GM21360 (cell line): ENCODE results near the gene CDKN2D.
"Not testable (repeated sequence)": the region's sequence is repeated elsewhere in the genome, so short reads cannot be mapped to it uniquely, and the experiment has no call there.

Experiments used
- ATAC-seq: cut with Tn5 transposase; IDR thresholded peaks from one replicate; pipeline ENCODE4 v1.9.1; 2021; ENCODE audit warnings: mild to moderate bottlenecking, moderate library complexity; ENCODE audit not compliant: unreplicated experiment

CDKN2D gene

GRCh38 chr19:10582091-10582490 lies 13.3 kb upstream of the CDKN2D start:
- no peak for ATAC-seq

DNA sequence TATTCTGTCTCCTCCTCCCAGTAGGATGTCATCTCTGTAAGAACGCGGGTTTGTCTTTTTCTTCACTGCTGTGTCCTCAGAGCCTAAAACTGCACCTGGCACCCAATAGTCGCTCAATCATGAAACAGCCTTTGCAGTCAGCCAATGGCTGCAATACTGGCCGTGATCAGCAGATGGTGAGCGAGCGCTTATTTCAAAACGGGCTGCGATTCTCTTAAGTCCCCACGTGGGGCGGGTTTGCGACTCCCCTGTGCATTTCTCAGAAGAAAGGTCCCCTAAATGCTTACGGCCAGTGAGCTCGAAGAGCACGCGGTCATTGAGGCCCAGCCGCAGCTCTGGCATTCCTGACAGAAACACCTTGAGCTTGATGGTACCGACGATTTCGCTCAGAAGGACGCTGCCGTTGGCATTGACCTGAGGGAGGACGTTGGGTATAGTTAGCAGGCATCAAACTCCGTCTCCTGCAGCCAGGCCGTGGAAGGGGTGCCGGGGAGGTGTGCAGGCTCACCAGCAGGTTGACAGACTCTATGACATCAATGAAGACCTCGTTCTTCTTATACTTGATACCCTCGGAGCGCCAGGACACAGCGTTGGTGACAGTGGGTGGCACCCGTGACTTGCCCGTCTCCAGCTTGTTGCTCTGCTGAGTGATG lies 12.3 kb upstream of the CDKN2D start:
- no peak for ATAC-seq

DNA sequence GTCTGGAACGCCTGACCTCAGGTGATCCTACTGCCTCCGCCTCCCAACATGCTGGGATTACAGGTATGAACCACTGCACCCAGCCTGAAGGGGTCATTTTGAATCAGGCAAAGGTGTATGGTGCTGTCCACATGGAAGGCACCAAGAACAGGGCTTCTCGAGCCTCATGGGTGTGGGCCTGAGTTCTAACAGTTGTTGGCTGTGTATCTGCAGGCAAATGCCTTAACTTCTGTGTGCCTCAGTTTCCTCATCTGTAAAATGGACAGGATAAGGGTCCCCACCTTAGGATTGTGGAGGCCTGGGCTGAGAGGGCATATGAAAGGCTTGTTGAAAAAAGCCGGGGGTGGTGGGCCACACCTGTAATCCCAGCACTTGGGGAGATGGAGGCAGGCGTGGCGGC lies 9.2 kb upstream of the CDKN2D start:
- no peak for ATAC-seq

DNA sequence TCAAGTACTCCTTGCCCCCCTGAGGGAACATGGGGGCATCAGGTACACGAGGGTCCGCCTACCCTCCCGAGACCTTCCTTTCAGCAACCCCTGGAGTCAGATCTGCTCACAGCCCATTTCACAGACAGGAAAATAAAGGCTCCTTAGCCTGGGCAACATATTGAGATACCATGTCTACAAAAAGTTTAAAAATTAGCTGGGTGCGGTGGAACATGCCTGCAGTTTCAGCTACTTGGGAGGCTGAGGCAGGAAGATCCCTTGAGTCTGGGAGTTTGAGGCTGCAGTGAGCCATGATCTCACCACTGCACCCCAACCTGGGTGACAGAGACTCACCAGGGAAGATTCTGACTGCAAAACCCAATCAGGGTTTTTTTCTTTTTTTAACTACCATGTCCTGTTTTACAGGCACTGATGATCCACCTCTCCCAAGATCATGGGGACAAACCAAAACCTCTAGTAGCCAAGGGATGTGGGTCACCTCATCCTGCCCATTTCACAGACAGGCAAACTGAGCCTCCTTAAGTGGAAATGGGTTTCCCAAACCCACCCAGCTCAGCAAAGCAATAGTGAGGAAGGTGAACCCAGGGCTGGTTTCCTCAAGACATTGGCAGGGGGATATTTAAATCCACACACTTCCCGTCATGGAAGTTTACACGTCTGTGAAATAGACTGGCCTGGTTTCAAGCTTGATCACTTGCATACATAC lies 6.4 kb upstream of the CDKN2D start:
- ATAC-seq: no peak

DNA sequence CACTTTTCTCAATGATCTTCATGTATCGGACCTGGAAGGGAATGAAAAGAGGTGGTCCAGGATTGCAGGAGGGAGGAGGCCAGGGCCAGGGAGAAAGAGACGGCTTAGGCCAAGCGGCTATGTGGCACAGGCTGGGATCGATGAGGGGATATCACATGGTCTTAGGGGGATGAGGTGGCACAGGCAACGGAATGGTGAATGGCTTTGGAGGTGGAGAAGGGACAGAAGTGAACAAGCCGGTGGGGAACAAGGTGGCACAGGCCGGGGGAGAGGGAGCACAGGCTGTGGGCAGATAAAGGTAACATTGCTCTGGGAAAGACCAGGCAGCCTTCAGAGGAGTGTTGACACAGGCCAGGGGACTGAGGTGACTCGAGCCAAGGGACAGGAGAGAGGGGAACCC lies 5.7 kb upstream of the CDKN2D start:
- no peak for ATAC-seq

GRCh38 chr19:10573793-10574192 lies 5.0 kb upstream of the CDKN2D start:
- not testable (repeated sequence) for ATAC-seq

DNA sequence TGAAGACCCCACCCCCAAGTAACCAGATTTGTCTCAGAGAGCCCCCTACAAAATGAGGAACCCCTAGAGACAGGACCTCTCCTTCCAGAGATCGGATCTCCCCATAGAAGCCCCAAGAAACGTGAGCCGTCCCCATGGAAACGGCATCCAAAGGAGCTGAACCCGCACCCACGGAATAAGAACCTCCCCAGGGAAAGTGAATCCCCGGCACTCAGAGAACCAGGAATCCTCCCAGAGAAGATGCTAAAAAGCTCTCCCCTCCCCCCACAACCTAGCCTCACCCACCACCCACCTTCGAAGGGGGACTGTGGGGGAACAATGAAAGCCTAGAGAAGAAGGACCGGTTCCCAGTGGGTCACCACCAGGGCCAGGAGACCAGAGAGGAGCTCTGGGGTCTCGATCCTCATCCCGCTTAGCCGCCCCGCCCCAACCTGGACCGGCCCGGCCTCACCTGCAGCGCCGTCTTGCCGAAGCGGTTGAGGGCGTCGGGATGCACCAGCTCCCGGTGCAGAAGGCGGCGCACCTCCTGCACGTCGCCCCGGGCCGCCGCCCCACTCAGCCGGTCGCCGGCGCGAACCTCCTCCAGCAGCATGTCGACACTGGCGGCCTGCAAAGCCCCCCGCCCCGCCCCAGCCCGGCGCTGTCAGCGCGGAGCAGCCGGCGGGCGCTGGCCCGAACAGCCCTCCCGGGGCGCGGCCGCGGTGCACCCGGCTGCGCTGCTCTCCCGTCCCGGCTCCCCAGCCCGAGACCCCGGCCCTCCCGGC lies 535 bp downstream of the CDKN2D start:
- ATAC-seq: peak; percentile 0

GRCh38 chr19:10567656-10568055 lies 1.1 kb downstream of the CDKN2D start:
- ATAC-seq: no peak

GRCh38 chr19:10566658-10567410 lies 1.9 kb downstream of the CDKN2D start:
- ATAC-seq: no peak

GRCh38 chr19:10566408-10566657 lies 2.4 kb downstream of the CDKN2D start:
- ATAC-seq: no peak

GRCh38 chr19:10565567-10566407 lies 3.0 kb downstream of the CDKN2D start, which contains the start of gene KRI1:
TSS of gene KRI1 (minus strand) at chr19:10566010. CDS start at chr19:10565999, 11 bp downstream.
- peak; percentile 45 for ATAC-seq

- no peak for ATAC-seq
These were observed 3.7 kb downstream of the CDKN2D start for GRCh38 chr19:10565028-10565566.

DNA sequence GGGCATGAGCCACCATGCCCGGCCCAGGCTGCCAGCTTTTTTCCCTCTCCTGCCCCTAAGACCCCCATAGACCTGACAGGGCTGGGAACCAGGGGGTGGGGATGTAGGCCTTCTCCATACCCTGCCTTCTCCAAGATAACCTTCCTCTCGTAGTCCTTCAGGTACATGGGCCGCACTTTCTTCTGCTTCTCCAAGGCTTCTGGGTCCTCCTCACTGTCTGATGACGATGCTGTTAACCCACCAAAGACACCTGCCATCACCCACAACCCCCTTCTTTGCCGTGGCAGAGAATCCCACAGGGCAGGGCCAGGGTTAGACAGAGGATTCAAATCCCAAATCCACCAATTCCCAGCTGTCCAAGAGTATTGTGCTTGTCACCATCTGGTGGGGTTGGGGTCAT lies 6.2 kb downstream of the CDKN2D start:
- ATAC-seq: no peak

DNA sequence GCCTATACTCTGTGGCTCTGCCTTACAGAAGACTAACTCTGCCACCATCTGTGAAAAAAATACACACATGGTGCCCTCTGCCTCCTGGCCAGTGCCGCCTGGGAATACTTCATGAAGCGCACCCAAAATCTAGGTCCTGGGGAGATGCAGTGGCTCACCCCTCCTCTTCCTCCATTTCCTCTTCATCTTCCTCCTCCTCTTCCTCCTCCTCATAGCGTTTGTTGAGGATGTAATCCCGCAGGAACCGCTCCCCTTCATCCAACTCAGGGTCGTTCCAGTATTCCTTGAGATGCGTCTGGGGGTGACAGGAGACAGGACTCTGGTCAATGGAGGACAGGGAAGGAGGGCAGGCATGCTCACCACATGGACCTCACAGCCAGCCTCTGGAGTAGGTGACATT lies 8.6 kb downstream of the CDKN2D start:
- ATAC-seq: no peak

DNA sequence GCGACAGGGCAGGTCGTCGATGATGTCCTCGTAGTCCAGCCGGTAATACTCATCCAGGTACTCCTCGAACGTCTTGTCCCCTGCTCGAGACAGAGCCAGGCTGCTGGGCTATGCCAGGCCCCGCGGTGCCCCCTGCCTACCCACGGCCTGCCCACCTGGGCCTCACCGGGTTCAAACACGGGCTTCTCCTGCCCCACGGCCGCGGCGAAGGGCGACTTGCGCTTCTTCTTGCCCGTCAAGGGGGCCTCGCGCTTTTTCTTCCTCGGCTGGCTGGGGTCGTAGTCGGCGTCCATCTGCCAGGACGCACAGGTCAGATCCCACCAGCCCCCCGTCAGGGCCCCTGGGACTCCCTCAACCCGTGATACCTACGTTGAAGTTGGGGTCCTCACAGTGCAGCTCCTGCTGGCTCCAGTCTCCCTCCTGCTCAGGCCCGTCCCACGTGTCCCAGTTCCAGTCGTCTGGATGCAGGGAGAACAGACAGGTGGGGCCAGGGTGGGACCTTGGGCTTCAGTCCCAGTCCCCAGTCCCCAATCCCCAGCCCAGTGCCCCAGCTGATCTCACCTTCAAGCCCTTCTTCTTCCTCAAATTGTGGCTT lies 11.1 kb downstream of the CDKN2D start:
- no peak for ATAC-seq

DNA sequence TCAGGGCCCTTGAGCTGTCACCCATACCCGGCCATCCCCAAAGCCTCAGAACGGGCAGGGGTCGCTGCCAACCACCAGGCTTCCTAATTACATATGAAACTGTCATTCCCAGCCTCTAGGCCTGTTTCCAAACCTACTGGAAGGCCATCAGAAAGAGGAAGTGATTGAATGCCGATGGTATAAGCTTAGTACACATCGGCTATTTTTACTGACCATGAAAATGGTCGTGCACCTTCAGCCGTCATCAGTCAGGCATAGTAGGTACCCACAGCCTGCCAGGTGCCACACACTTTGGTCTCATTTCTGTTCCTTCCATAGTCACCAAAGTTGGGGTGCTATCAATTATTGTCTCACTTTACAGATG lies 13.2 kb downstream of the CDKN2D start:
- ATAC-seq: no peak

DNA sequence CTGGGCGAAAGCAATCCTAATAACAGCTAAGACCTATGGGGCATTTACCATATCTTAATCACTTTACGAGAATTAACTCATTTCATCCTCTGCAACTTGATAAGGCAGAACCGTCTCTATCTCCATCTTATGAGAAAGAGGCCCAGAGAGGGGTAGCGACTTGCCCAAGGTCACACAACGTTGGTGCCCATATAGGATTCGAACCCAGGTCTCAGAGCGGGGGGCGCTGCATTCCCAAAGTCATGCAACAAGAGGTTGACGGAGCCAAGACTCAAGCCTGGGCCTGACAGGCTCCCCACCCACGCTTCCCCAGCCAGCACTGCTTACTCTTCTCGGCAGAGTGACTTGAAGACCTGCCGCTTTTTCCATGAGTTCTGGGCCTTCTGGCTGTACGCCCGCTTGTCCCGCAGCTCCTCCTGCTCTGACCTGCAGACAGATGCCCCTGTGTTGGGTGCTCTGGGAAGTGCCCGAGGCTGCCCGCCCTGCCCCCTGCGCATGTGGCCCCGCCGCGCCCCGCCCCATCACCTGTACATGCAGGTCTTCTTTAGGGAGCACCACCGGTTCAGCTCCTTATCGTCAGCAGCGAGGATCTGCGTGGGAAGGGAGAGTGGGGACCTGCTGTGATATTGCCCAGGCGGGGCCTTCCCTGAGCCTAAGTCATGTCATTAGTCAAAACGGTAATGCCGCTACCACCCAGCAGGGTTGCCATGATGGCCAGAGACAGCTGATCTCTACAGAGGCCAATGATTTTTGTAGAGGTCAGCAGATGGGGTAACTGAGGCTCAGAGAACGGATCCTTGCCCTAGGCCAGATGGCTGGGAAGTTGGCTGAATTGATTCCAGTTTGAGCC lies 13.8 kb downstream of the CDKN2D start:
- ATAC-seq: no peak

DNA sequence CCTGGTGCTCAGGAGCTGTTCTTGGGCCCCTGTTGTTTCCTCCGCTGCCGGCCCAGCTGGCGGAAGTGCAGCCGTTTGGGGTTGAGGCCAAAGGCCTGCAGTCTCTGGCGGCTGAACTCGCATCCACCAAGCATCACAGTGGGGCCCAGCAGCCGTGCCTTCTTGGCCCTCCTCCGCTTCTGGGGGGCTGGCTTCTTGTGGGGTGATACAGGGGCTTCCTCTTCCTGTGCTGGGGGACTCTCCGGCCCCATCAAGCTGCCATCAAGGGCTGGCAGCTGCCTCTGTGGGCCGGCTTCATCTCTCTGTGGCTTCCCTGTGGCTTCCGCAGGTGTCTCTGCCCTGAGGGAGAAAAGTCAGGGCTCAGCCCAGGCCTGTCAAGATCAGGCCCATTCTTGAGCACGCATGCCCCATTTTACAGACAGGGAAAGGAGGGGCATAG lies 14.8 kb downstream of the CDKN2D start:
- ATAC-seq: no peak

DNA sequence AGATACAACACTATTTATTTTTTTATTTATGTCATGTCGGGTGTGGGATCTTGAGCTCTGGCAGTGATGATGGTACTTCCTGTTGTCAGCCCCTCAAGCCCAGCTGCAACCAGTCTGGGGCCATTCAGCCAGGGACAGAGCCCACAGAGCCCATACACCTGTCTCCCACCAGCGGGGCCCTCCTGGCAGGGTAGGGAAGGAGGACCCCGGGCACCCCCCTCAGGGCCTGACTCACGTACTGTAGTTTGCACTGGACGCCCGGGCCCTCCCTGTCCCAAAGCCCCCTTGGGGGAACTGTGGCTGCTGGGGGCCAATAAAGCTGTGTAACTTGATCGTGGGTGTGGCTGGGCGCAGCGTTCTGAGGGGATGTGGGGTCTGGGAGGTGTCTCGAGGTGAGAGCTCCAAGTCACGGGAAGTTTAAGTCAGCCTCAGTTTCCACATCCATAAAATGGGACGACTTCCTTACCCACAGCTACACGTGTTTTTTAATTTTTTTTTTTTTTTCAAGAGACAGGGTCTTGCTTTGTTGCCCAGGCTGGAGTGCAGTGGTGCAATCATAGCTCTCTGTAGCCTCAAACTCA lies 15.6 kb downstream of the CDKN2D start:
- ATAC-seq: no peak
